PC-9 (cell line): Measurements from ENCODE around the gene EPB42.

ENCODE experiments used
- EZH2 ChIP-seq: fragments of 200-600 bp; sonication (generic); IDR thresholded peaks from 2 replicates; pipeline ENCODE4 v1.8.0; 2017; ENCODE audit warnings: antibody characterized with exemption, low read depth
- TF ChIP-seq, protein P1 (sequence below): fragments of 200-600 bp; sonication (generic); conservative IDR thresholded peaks from 2 replicates; pipeline ENCODE4 v1.6.1; 2017; ENCODE audit warnings: mixed run types, antibody characterized with exemption, mild to moderate bottlenecking, moderate library complexity

DNA sequence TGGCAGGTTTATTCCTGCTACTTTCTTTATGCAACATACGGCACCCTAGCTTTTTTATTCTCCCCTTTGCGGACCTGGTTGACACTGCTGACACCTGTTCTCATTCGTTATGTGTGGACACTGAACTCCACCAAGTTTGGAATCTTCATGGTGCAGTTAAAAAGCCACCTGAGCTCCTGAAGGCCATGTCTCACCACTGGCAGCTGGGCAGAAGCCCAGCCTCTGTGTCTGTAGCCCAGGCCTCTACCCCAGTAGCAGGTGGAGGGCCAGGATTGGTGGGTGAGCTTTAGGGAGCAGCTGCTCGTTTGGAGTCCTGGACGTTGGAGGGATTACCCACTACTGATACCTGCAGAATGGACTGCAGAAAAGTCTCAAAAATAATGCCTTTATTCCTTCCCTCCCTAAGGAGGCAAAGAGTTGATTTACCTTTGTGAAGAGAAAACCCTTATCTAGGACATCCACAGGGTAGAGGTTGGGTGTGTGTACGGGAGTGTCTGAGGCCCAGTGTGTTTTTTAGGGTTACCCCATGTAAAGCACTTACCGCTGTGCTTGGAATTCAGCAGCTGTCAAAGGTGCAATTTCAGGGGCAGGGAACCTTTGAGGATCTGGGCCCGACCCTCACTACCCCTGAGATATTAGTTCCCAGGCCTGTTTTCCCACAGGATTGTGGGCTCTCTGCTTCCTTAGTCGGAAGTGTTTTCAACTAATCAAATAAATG, 36.3 kb downstream of the EPB42 start:
- TF ChIP-seq, protein P1, sequence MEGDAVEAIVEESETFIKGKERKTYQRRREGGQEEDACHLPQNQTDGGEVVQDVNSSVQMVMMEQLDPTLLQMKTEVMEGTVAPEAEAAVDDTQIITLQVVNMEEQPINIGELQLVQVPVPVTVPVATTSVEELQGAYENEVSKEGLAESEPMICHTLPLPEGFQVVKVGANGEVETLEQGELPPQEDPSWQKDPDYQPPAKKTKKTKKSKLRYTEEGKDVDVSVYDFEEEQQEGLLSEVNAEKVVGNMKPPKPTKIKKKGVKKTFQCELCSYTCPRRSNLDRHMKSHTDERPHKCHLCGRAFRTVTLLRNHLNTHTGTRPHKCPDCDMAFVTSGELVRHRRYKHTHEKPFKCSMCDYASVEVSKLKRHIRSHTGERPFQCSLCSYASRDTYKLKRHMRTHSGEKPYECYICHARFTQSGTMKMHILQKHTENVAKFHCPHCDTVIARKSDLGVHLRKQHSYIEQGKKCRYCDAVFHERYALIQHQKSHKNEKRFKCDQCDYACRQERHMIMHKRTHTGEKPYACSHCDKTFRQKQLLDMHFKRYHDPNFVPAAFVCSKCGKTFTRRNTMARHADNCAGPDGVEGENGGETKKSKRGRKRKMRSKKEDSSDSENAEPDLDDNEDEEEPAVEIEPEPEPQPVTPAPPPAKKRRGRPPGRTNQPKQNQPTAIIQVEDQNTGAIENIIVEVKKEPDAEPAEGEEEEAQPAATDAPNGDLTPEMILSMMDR: no peak
- TF ChIP-seq EZH2: no peak
